Measurements from ENCODE around the gene FOXP2. TPM values are rescaled to one million over a fixed set of nuclear protein-coding genes. Genes with fewer than 3 reads are reported as not detected.

Gene FOXP2
- total and polyA plus RNA-seq, 10 donors, result 0.09 to 5.9 (median 1.3) TPM

DNA sequence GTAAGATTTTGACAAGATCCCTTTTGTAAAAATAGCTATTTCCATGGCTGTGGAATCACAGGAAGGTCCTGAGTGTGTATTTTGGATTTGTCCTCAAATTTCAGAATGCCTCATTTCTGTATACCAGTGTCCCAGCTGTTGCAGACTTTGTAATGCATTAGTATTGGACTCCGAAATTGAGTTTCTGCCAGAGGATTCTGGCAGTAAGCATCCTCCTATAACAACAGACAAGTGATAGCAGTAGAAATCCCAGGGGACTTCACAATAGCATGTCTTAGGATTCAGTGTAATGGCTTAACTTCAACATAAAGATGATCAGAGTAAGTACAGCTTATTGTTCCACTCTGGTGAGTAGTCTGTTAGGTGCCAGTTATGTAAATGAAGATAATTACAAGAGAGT is 104.6 kb downstream of the FOXP2 start:
- TF ChIP-seq POLR2A (IDR thresholded peaks at IDR 0.05) (no peak), POLR2AphosphoS5 (IDR thresholded peaks at IDR 0.05) (no peak), CTCF (IDR thresholded peaks at IDR 0.05 in 8 of 11, conservative IDR thresholded peaks at IDR 0.05 in 3 of 11) (no peak)
- peaks cover 0 to 4% (median 0%) of the 10 kb centered on the region in 8 donors for H3K9me3 ChIP-seq
- H3K27ac ChIP-seq, result no peak overlapping the region
- no peaks in the 10 kb centered on the region for H3K36me3 ChIP-seq
- 68 to 86% (median 78%) methylated on average over 1 of the region's 1 CpG for WGBS, 5 donors
- no peaks in the 10 kb centered on the region for H3K27me3 ChIP-seq (replicated peaks in 1 of 7)
- H3K4me1 ChIP-seq, result no peaks in the 10 kb centered on the region
- H3K4me3 ChIP-seq, result no peak overlapping the region
- intact Hi-C loops (cut with DNase I; ENCODE audit: low total_unique reads), result no loop called here
- DNase-seq, result no peak

- H3K4me3 ChIP-seq, result no peak overlapping the region
- DNase-seq, result no peak
- peaks cover 0 to 4% (median 0%) of the 10 kb centered on the region in 8 donors for H3K9me3 ChIP-seq
- intact Hi-C loops (cut with DNase I; ENCODE audit: low total_unique reads), result no loop called here
- H3K27ac ChIP-seq, result no peak overlapping the region
- no peaks in the 10 kb centered on the region for H3K27me3 ChIP-seq (replicated peaks in 1 of 7)
- H3K36me3 ChIP-seq, result no peaks in the 10 kb centered on the region
- H3K4me1 ChIP-seq, result no peaks in the 10 kb centered on the region
- no peak for TF ChIP-seq CTCF (IDR thresholded peaks at IDR 0.05 in 8 of 11, conservative IDR thresholded peaks at IDR 0.05 in 3 of 11)
- no peak for TF ChIP-seq POLR2A (IDR thresholded peaks at IDR 0.05)
- no peak for TF ChIP-seq POLR2AphosphoS5 (IDR thresholded peaks at IDR 0.05)
- WGBS, 5 donors, result 75 to 85% (median 85%) methylated on average over 1 of the region's 1 CpG
Observed at GRCh38 chr7:114522081-114522480, 107.5 kb downstream of the FOXP2 start.

DNA sequence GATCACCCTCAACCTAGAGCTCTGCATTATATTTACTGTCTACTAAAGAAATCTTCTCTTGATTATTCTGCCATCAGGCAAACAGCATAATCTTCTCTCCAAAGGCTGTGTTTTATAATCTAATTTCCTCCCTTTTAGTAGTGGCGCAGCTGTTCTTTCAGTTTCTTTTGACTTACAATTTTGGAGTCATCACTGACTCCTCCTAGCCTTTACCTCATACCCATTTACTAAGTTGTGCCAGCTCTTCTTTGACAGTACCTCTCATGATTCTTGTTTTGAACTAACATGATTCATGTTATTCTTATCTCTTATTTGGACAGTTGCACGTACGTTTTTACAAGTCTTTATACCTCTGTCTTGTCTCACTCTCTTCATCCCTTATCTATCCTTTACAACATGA is 113.0 kb downstream of the FOXP2 start:
- 71 to 88% (median 84%) methylated on average over 3 of the region's 3 CpGs for WGBS, 5 donors
- intact Hi-C loops (cut with DNase I; ENCODE audit: low total_unique reads), result no loop called here
- Histone ChIP-seq H3K4me3 (no peak overlapping the region), H3K4me1 (no peaks in the 10 kb centered on the region), H3K27me3 (replicated peaks in 1 of 7) (no peaks in the 10 kb centered on the region), H3K36me3 (no peaks in the 10 kb centered on the region), H3K9me3 (no peaks in the 10 kb centered on the region), H3K27ac (no peak overlapping the region)
- no peak for DNase-seq
- no peak for TF ChIP-seq CTCF (IDR thresholded peaks at IDR 0.05 in 8 of 11, conservative IDR thresholded peaks at IDR 0.05 in 3 of 11)
- TF ChIP-seq POLR2A (IDR thresholded peaks at IDR 0.05), result no peak
- no peak for TF ChIP-seq POLR2AphosphoS5 (IDR thresholded peaks at IDR 0.05)

DNA sequence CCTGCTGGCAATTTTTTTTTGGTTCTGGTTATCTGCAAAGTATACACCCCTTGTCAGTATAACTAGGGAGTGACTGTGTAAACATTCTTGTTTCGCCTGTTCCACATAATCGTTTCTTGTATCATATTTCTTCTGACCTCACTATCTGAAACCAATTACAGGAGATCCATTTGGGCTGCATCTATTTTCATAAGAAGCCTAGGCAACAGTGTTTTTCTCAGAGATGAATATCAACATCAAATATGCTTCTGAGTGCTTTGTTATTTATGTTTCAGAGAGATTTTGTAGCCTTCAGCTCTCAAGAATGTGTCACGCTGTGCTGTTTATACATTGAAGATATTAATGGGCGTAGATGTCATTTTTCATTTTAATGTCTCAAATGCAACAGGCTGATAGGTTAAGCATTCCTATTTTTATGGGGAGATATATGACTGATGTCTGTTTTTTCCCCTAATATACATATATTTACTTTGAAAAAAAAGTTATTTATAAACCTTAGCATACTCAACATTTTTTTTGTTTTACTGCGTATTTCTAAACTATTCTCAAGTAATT is 115.5 kb downstream of the FOXP2 start:
- Histone ChIP-seq H3K9me3 (no peaks in the 10 kb centered on the region), H3K27ac (no peak overlapping the region), H3K27me3 (replicated peaks in 1 of 7) (no peaks in the 10 kb centered on the region), H3K4me3 (no peak overlapping the region), H3K4me1 (no peaks in the 10 kb centered on the region), H3K36me3 (no peaks in the 10 kb centered on the region)
- TF ChIP-seq CTCF (IDR thresholded peaks at IDR 0.05 in 8 of 11, conservative IDR thresholded peaks at IDR 0.05 in 3 of 11) (no peak), POLR2AphosphoS5 (IDR thresholded peaks at IDR 0.05) (no peak), POLR2A (IDR thresholded peaks at IDR 0.05) (no peak)
- DNase-seq, result no peak
- WGBS, 5 donors, result 68 to 80% (median 72%) methylated on average over 5 of the region's 5 CpGs
- intact Hi-C loops (cut with DNase I; ENCODE audit: low total_unique reads), result no loop called here
